K562 (cell line): Measurements from ENCODE around the gene OTX2. TPM values are rescaled to one million over a fixed set of nuclear protein-coding genes. Genes with fewer than 3 reads are reported as not detected.
A peak's percentile ranks its signal among the peaks of the same experiment; 100 is the strongest.

Source experiments
- ATAC-seq: fragments of 200-7000 bp; cut with Tn5 transposase; 3 replicates; pipeline ENCODE4 v1.9.1; 2020; ENCODE audit warnings: moderate library complexity
- BruUV-seq: library from RNA; stranded (reverse); fragments of 400-500 nt; replicated peaks from 2 replicates; lab custom pipeline; 2021; lab: Mats Ljungman, UMichigan
- CTCF ChIA-PET: fragments of 300-600 bp; formaldehyde crosslinking; extraction: SDS; loops from one replicate; lab custom pipeline; 2021; ENCODE audit warnings: low intra/inter-chr PET ratio; lab: Yijun Ruan, JAX
- POLR2A ChIA-PET: fragments of 300-600, 350-650 bp; sonication (Branson Sonifier 250); formaldehyde crosslinking; extraction: SDS; loops from one replicate; lab custom pipeline; 2021; ENCODE audit warnings: antibody characterized with exemption, inconsistent platforms; lab: Yijun Ruan, JAX
- DNase-seq, 4 experiments: peaks; one replicate each; pipeline versions ENCODE4 v3.0.0 to v3.0.0-alpha.2; 2011 to 2018; ENCODE audit warnings: low spot score in 3 of 4, mixed read lengths in 3 of 4; ENCODE audit errors: extremely low read depth in 1 of 4
- FAIRE-seq: peaks from 2 replicates; lab custom pipeline; 2011; peaks lifted over from hg19 to GRCh38; lab: Jason Lieb, UNC
- H2AFZ ChIP-seq: 2 replicates; pipeline ENCODE4 v1.6.0; 2011; ENCODE audit warnings: low read depth, low read length, control low read depth, inconsistent platforms
- H3K27ac ChIP-seq: fragments of 200-600 bp; 3 replicates; pipeline ENCODE4 v1.8.0; 2011; ENCODE audit warnings: low read depth, mild to moderate bottlenecking, control low read depth, inconsistent platforms, low read length, moderate library complexity, mixed read lengths; ENCODE audit errors: extremely low read depth
- H3K27me3 ChIP-seq, 2 experiments: fragments of 300-600 bp in 1 of 2; 2 replicates in 1 of 2; 3 replicates in 1 of 2; pipeline versions ENCODE4 v1.6.0 to v1.8.0; 2011; ENCODE audit warnings: inconsistent platforms in 2 of 2, low read length in 2 of 2, mild to moderate bottlenecking in 1 of 2, mixed read lengths in 1 of 2, moderate library complexity in 1 of 2; ENCODE audit not compliant: control insufficient read depth in 2 of 2, insufficient read depth in 2 of 2
- H3K36me3 ChIP-seq: fragments of 300-600 bp; 3 replicates; pipeline ENCODE4 v1.8.0; 2011; ENCODE audit warnings: mild to moderate bottlenecking, low read length, inconsistent platforms; ENCODE audit not compliant: control insufficient read depth, insufficient read depth
- H3K4me1 ChIP-seq, 2 experiments: fragments of 200-600 bp in 1 of 2; replicated peaks in 1 of 2; 2 replicates in 1 of 2; 3 replicates in 1 of 2; pipeline versions ENCODE4 v1.5.1 to v1.8.0; 2011; ENCODE audit warnings: inconsistent platforms in 2 of 2, low read length in 2 of 2, mild to moderate bottlenecking in 1 of 2, mixed read lengths in 1 of 2, moderate library complexity in 1 of 2; ENCODE audit not compliant: control insufficient read depth in 2 of 2, insufficient read depth in 2 of 2
- H3K4me2 ChIP-seq: 2 replicates; pipeline ENCODE4 v1.6.1; 2011; ENCODE audit warnings: low read length, control low read depth, inconsistent platforms, mixed read lengths; ENCODE audit not compliant: insufficient read depth
- H3K4me3 ChIP-seq: fragments of 200-600 bp; sonication (generic), shearing (Covaris generic); 2 replicates; pipeline ENCODE4 v1.5.1; 2016; ENCODE audit warnings: control low read depth, inconsistent platforms
- H3K79me2 ChIP-seq: fragments of 200-600 bp; 3 replicates; pipeline ENCODE4 v1.8.0; 2011; ENCODE audit warnings: low read length, inconsistent platforms; ENCODE audit not compliant: control insufficient read depth, insufficient read depth
- H3K9ac ChIP-seq, 2 experiments: 2 replicates each; pipeline versions ENCODE4 v1.6.0 to v1.6.1; 2011; ENCODE audit warnings: low read depth in 2 of 2, low read length in 2 of 2, control low read depth in 1 of 2, inconsistent platforms in 1 of 2, mild to moderate bottlenecking in 1 of 2, mixed read lengths in 1 of 2; ENCODE audit not compliant: insufficient read depth in 1 of 2
- H3K9me1 ChIP-seq: one replicate; pipeline ENCODE4 v1.6.0; 2011; ENCODE audit warnings: inconsistent platforms, mild to moderate bottlenecking, low read length, moderate library complexity; ENCODE audit not compliant: control insufficient read depth, insufficient read depth
- H3K9me3 ChIP-seq: replicated peaks from 2 replicates; pipeline ENCODE4 v1.5.1; 2011; ENCODE audit warnings: low read depth, low read length, inconsistent platforms; ENCODE audit not compliant: control insufficient read depth, insufficient read depth
- H4K20me1 ChIP-seq: replicated peaks from 2 replicates; pipeline ENCODE4 v1.6.1; 2011; ENCODE audit warnings: low read length, inconsistent platforms, mixed read lengths; ENCODE audit not compliant: control insufficient read depth, insufficient read depth
- FOXO4 ChIP-seq: fragments of 450-650 bp; formaldehyde crosslinking; IDR thresholded peaks from 2 replicates; pipeline ENCODE4 v1.4.0; 2020; ENCODE audit warnings: mild to moderate bottlenecking, moderate library complexity
- MTA3 ChIP-seq: fragments of 450-650 bp; formaldehyde crosslinking; IDR thresholded peaks from 2 replicates; pipeline ENCODE4 v1.6.1; 2017; ENCODE audit warnings: mild to moderate bottlenecking, borderline replicate concordance
- NONO ChIP-seq, 2 experiments: fragments of 200-400 bp in 1 of 2; fragments of 450-650 bp in 1 of 2; formaldehyde crosslinking in 1 of 2; IDR thresholded peaks; 2 replicates each; pipeline ENCODE4 v1.6.1; 2017; ENCODE audit warnings: low read depth in 2 of 2, mild to moderate bottlenecking in 2 of 2, moderate library complexity in 2 of 2, low read length in 1 of 2
- PHF8 ChIP-seq: fragments of 200-600 bp; sonication (generic); IDR thresholded peaks from 2 replicates; pipeline ENCODE4 v1.6.1; 2012; ENCODE audit warnings: mixed run types, mild to moderate bottlenecking, inconsistent platforms, low read length, moderate library complexity, borderline replicate concordance
- SNRNP70 ChIP-seq: fragments of 200-400 bp; formaldehyde crosslinking; optimal IDR thresholded peaks from 2 replicates; pipeline ENCODE3; 2017; ENCODE audit warnings: low read depth, low read length
- ZNF507 ChIP-seq: conservative IDR thresholded peaks from 2 replicates; pipeline ENCODE4 v1.6.1; 2017; ENCODE audit warnings: missing genetic modification characterization, missing compliant biosample characterization
- ZSCAN29 ChIP-seq: fragments of 450-650 bp; IDR thresholded peaks from 2 replicates; pipeline ENCODE4 v1.6.1; 2017
- WGBS: fragments of 100-300 bp; shearing (Covaris generic); methylation state at CpG from one replicate; pipeline ENCODE4 v1.1.6; 2016; ENCODE audit warnings: low coverage, mixed read lengths; ENCODE audit not compliant: insufficient coverage; ENCODE audit errors: missing lambda C conversion rate; 5-methylcytosine and 5-hydroxymethylcytosine counted together
- in situ Hi-C: fragments of 300-500 bp; cut with MboI; formaldehyde crosslinking; loops from 4 replicates; pipeline ENCODE4 v1.15.0; 2018; ENCODE audit warnings: inconsistent platforms, mixed read lengths
- intact Hi-C: fragments of 100-400 bp; cut with micrococcal nuclease; formaldehyde crosslinking; loops from 2 replicates; pipeline ENCODE4 v1.14.2; 2022
- polyA plus RNA-seq, 8 experiments: library from polyadenylated mRNA; depleted of rRNA in 4 of 8; stranded (reverse) in 5 of 8; unstranded in 3 of 8; fragments of >200 nt; fragmentation: Nextera tagmentation in 2 of 8; fragmentation: Illumina TruSeq in 1 of 8; extraction: Ambion mirVana in 2 of 8; extraction: Trizol in 1 of 8; gene quantifications; 2 replicates each; pipeline versions ENCODE4 v1.2.1 to v1.2.3, GENCODE V29; 2011 to 2014; ENCODE audit warnings: inconsistent platforms in 1 of 8, missing spikeins in 1 of 8
- total RNA-seq, 7 experiments: library from RNA; depleted of rRNA in 6 of 7; stranded (reverse); fragments of >200 nt in 6 of 7; fragmentation: Illumina TruSeq in 2 of 7; extraction: Trizol in 2 of 7; gene quantifications; 2 replicates each; pipeline versions ENCODE4 v1.2.1 to v1.2.3, GENCODE V29; 2011 to 2021; ENCODE audit warnings: low replicate concordance in 1 of 7
- TF ChIP-seq, protein P1 (sequence below), 2 experiments: fragments of 450-650 bp; formaldehyde crosslinking in 1 of 2; IDR thresholded peaks; 2 replicates each; pipeline versions ENCODE4 v1.4.0 to v1.6.1; 2014 to 2020; ENCODE audit warnings: mild to moderate bottlenecking in 2 of 2, borderline replicate concordance in 1 of 2, low read depth in 1 of 2
- TF ChIP-seq, protein P2 (sequence below), 2 experiments: fragments of 200-800 bp in 1 of 2; sonication (Bioruptor generic) in 1 of 2; sonication (generic) in 1 of 2; formaldehyde crosslinking in 1 of 2; IDR thresholded peaks in 1 of 2; conservative IDR thresholded peaks in 1 of 2; 2 replicates each; pipeline versions ENCODE4 v1.5.0 to v1.6.1; 2016 to 2020; ENCODE audit warnings: missing compliant biosample characterization in 1 of 2, missing genetic modification characterization in 1 of 2, missing genetic modification reagents in 1 of 2

Gene OTX2
- total and polyA plus RNA-seq, 9 of the 15 experiments (the other 6 are each of a cell fraction or from before 2014, with no cell fraction given), result not detected

DNA sequence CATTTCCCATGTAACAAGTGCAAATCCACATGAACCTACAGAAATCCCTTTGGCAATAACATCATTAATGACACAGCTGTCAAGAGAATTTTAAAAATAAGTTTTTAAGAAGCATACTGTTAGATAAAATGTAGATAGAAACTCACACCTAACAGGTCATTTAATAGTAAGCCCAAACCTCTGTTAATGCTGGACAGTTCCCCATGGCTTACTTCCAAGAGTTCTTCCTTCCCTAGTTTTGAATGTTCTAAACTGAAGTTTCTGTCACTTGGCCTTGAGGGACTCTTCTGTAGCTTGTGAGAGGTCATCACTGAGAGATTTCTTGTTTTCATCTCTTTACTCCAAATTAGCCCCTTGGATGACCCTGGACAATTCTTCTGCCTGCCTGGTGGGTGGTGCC is 22.7 kb downstream of the OTX2 start (continued):
- TF ChIP-seq, protein P1, sequence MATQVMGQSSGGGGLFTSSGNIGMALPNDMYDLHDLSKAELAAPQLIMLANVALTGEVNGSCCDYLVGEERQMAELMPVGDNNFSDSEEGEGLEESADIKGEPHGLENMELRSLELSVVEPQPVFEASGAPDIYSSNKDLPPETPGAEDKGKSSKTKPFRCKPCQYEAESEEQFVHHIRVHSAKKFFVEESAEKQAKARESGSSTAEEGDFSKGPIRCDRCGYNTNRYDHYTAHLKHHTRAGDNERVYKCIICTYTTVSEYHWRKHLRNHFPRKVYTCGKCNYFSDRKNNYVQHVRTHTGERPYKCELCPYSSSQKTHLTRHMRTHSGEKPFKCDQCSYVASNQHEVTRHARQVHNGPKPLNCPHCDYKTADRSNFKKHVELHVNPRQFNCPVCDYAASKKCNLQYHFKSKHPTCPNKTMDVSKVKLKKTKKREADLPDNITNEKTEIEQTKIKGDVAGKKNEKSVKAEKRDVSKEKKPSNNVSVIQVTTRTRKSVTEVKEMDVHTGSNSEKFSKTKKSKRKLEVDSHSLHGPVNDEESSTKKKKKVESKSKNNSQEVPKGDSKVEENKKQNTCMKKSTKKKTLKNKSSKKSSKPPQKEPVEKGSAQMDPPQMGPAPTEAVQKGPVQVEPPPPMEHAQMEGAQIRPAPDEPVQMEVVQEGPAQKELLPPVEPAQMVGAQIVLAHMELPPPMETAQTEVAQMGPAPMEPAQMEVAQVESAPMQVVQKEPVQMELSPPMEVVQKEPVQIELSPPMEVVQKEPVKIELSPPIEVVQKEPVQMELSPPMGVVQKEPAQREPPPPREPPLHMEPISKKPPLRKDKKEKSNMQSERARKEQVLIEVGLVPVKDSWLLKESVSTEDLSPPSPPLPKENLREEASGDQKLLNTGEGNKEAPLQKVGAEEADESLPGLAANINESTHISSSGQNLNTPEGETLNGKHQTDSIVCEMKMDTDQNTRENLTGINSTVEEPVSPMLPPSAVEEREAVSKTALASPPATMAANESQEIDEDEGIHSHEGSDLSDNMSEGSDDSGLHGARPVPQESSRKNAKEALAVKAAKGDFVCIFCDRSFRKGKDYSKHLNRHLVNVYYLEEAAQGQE (IDR thresholded peaks at IDR 0.05; ENCODE audit: borderline replicate concordance), result peak; percentile 46; the same call in 1 of the 2 replicates
- TF ChIP-seq, protein P1 (CRISPR knock-in tag; IDR thresholded peaks at IDR 0.05; ENCODE audit: low read depth), result no peak

DNA sequence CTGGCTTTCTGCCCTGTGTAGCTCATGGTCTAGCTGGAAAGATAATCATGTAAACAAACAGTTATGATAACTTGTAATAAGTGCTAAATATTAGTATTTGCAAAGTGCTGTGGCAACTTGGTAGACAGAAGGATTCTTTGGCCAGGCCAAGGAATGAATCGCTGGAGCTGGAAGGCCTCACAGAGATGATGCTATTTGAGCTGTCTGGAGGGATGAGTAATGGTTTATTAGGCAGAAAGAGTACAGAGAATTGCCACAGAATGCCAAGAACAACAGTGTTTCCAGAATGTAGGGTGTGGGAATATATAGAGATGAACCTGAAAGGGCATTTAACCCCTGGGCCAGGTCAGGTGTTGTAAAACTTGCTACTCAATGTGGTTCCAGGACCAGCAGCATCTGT is 27.6 kb downstream of the OTX2 start:
- DNase-seq, result no peak
- WGBS, result 0% methylated on average over 1 of the region's 1 CpG
- POLR2A ChIA-PET, result interaction anchor here (0.9 kb wide), 1 partner anchor 9 kb away, joined by 4 read pairs; no protein-coding TSS in a partner anchor

More for the DNA sequence above, 27.6 kb downstream of the OTX2 start:
- Histone ChIP-seq H3K36me3 (no peaks in the 10 kb centered on the region), H3K27ac (no peak overlapping the region), H3K27me3 (no peaks in the 10 kb centered on the region), H3K4me2 (no peak overlapping the region), H3K4me1 (no peaks in the 10 kb centered on the region), H3K9me1 (no peaks in the 10 kb centered on the region), H3K9me3 (no peaks in the 10 kb centered on the region), H2AFZ (no peak overlapping the region), H4K20me1 (no peaks in the 10 kb centered on the region), H3K79me2 (no peaks in the 10 kb centered on the region), H3K4me3 (no peak overlapping the region), H3K9ac (no peak overlapping the region)
- TF ChIP-seq, protein P2, sequence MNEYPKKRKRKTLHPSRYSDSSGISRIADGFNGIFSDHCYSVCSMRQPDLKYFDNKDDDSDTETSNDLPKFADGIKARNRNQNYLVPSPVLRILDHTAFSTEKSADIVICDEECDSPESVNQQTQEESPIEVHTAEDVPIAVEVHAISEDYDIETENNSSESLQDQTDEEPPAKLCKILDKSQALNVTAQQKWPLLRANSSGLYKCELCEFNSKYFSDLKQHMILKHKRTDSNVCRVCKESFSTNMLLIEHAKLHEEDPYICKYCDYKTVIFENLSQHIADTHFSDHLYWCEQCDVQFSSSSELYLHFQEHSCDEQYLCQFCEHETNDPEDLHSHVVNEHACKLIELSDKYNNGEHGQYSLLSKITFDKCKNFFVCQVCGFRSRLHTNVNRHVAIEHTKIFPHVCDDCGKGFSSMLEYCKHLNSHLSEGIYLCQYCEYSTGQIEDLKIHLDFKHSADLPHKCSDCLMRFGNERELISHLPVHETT (CRISPR knock-in tag; conservative IDR thresholded peaks at IDR 0.05 in 1 of 2, IDR thresholded peaks at IDR 0.05 in 1 of 2), result no peak
- TF ChIP-seq FOXO4 (CRISPR knock-in tag) (no peak), SNRNP70 (no peak), MTA3 (no peak), ZNF507 (tag) (no peak), PHF8 (no peak), NONO (IDR thresholded peaks at IDR 0.05; ENCODE audit: low read depth in 2 of 2, low read length in 1 of 2) (no peak), ZSCAN29 (no peak)
- ATAC-seq (no peak), FAIRE-seq (no peak)
- in situ Hi-C loops, result no loop called here
- intact Hi-C loops, result no loop called here
- no TSS peak for BruUV-seq
- CTCF ChIA-PET, result no interaction called here
